Measurements from ENCODE around the gene KRT14. TPM values are rescaled to one million over a fixed set of nuclear protein-coding genes. Genes with fewer than 3 reads are reported as not detected.

KRT14 gene
- total RNA-seq, 1 experiment from 2014 or later, result not detected

GRCh38 chr17:41567317-41567716, 19.4 kb downstream of the KRT14 start:
- DNase-seq (ENCODE audit: low read depth, low spot score) (no peak), ATAC-seq (no peak)
- H3K4me3 ChIP-seq (ENCODE audit: low read depth in 2 of 2, low read length in 2 of 2), result no peak overlapping the region
- no peaks in the 10 kb centered on the region for H3K36me3 ChIP-seq (ENCODE audit: control insufficient read depth, insufficient read depth, low read length)
- TF ChIP-seq CTCF (IDR thresholded peaks at IDR 0.05), result no peak
- no peak for TF ChIP-seq SIN3A (IDR thresholded peaks at IDR 0.05; ENCODE audit: borderline replicate concordance, insufficient read depth, low read depth, low read length)
- no peak for TF ChIP-seq REST (IDR thresholded peaks at IDR 0.05; ENCODE audit: insufficient read depth in 1 of 2, low read depth in 2 of 2, low read length in 1 of 2)
- no peak for TF ChIP-seq POLR2AphosphoS5 (IDR thresholded peaks at IDR 0.05; ENCODE audit: low read depth, low read length)
- TF ChIP-seq TCF7L2 (IDR thresholded peaks at IDR 0.05; ENCODE audit: low read depth, low read length), result no peak
- H3K4me1 ChIP-seq (ENCODE audit: control insufficient read depth, insufficient read depth, low read length), result no peaks in the 10 kb centered on the region
- H3K27ac ChIP-seq (ENCODE audit: low read length), result no peak overlapping the region
- POLR2A ChIA-PET, result no interaction called here
- CTCF ChIA-PET, result no interaction called here
- in situ Hi-C loops (cut with HindIII; ENCODE audit: low pct_unique_long_range_greater_than_20kb, low sequenced_read_pairs), result no loop called here
- no TSS peak for BruUV-seq (replicated peaks)
- peaks cover 3% of the 10 kb centered on the region; the same call in 1 of the 2 replicates for H3K27me3 ChIP-seq (ENCODE audit: control insufficient read depth, insufficient read depth, low read length)
- H3K9me3 ChIP-seq (ENCODE audit: control insufficient read depth, insufficient read depth, low read depth, low read length), result no peaks in the 10 kb centered on the region
- intact Hi-C loops (cut with micrococcal nuclease; ENCODE audit: unreplicated experiment), result no loop called here

- Histone ChIP-seq H3K27me3 (ENCODE audit: control insufficient read depth, insufficient read depth, low read length) (peaks cover 3% of the 10 kb centered on the region; the same call in 1 of the 2 replicates), H3K9me3 (ENCODE audit: control insufficient read depth, insufficient read depth, low read depth, low read length) (no peaks in the 10 kb centered on the region), H3K36me3 (ENCODE audit: control insufficient read depth, insufficient read depth, low read length) (no peaks in the 10 kb centered on the region), H3K27ac (ENCODE audit: low read length) (no peak overlapping the region), H3K4me1 (ENCODE audit: control insufficient read depth, insufficient read depth, low read length) (no peaks in the 10 kb centered on the region), H3K4me3 (ENCODE audit: low read depth in 2 of 2, low read length in 2 of 2) (no peak overlapping the region)
- DNase-seq (ENCODE audit: low read depth, low spot score), result no peak
- in situ Hi-C loops (cut with HindIII; ENCODE audit: low pct_unique_long_range_greater_than_20kb, low sequenced_read_pairs), result no loop called here
- POLR2A ChIA-PET, result interaction anchor here (0.5 kb wide), 1 partner anchor 14 kb away, joined by 3 read pairs; no protein-coding TSS in a partner anchor
- no peak for ATAC-seq
- intact Hi-C loops (cut with micrococcal nuclease; ENCODE audit: unreplicated experiment), result no loop called here
- TF ChIP-seq REST (IDR thresholded peaks at IDR 0.05; ENCODE audit: insufficient read depth in 1 of 2, low read depth in 2 of 2, low read length in 1 of 2), result no peak
- no peak for TF ChIP-seq POLR2AphosphoS5 (IDR thresholded peaks at IDR 0.05; ENCODE audit: low read depth, low read length)
- no peak for TF ChIP-seq CTCF (IDR thresholded peaks at IDR 0.05)
- no peak for TF ChIP-seq SIN3A (IDR thresholded peaks at IDR 0.05; ENCODE audit: borderline replicate concordance, insufficient read depth, low read depth, low read length)
- no peak for TF ChIP-seq TCF7L2 (IDR thresholded peaks at IDR 0.05; ENCODE audit: low read depth, low read length)
- CTCF ChIA-PET, result interaction anchor here (0.6 to 2.0 kb wide), 4 partner anchors 8 to 83 kb away, joined by 3 to 8 read pairs (median 4); no protein-coding TSS in a partner anchor
- no TSS peak for BruUV-seq (replicated peaks)
These were observed 21.4 kb downstream of the KRT14 start for GRCh38 chr17:41565338-41565737.

Data from Panc1 (cell line).